ENCODE measurements around the gene ZBP1. TPM values are rescaled to one million over a fixed set of nuclear protein-coding genes. Genes with fewer than 3 reads are reported as not detected.

The ZBP1 gene
- total RNA-seq, 1 donor from 2014 or later: not detected

GRCh38 chr20:57558614-57559288 lies 61.5 kb downstream of the ZBP1 start:
- DNase-seq (no peak), ATAC-seq (ENCODE audit: poor library complexity) (no peak)
- intact Hi-C loops (cut with DNase I): no loop called here

GRCh38 chr20:57557926-57558613 lies 62.2 kb downstream of the ZBP1 start:
- ATAC-seq (ENCODE audit: poor library complexity): no peak
- intact Hi-C loops (cut with DNase I): no loop called here
- DNase-seq: no peak

GRCh38 chr20:57556980-57557274 lies 63.3 kb downstream of the ZBP1 start:
- intact Hi-C loops (cut with DNase I): no loop called here
- no peak for DNase-seq
- ATAC-seq (ENCODE audit: poor library complexity): no peak

GRCh38 chr20:57555457-57556184 lies 64.6 kb downstream of the ZBP1 start:
- ATAC-seq (ENCODE audit: poor library complexity) (no peak), DNase-seq (no peak)
- intact Hi-C loops (cut with DNase I): no loop called here

Other genes starting within 250 kb of the ZBP1 start
- 91.5 TPM for gene RBM38, start 229.0 kb downstream of the ZBP1 start, total RNA-seq
- not detected for gene CTCFL, start 95.3 kb downstream of the ZBP1 start, total RNA-seq
- 2.3 TPM for gene PCK1, start 59.3 kb downstream of the ZBP1 start, total RNA-seq
- gene PMEPA1, start 89.6 kb upstream of the ZBP1 start, total RNA-seq: 21.5 TPM

Data from Right ventricle myocardium superior (tissue), 1 donor.